GM23338 (cell line): Measurements from ENCODE around the gene FOXP2. TPM values are rescaled to one million over a fixed set of nuclear protein-coding genes. Genes with fewer than 3 reads are reported as not detected.

ENCODE experiments used
- ATAC-seq: fragments of 200-7000 bp; cut with Tn5 transposase; 3 replicates; pipeline ENCODE4 v1.9.1; 2020
- DNase-seq: peaks from one replicate; pipeline ENCODE4 v3.0.0-alpha.2; 2015; ENCODE audit warnings: low spot score
- H2AFZ ChIP-seq: fragments of 200-600 bp; sonication (generic); 2 replicates; pipeline ENCODE4 v1.8.0; 2016; ENCODE audit warnings: antibody characterized with exemption, mild to moderate bottlenecking, moderate library complexity
- H3F3A ChIP-seq: fragments of 200-600 bp; sonication (generic); replicated peaks from 2 replicates; pipeline ENCODE4 v1.8.0; 2017; ENCODE audit warnings: antibody characterized with exemption, mixed run types, low read depth
- H3K27ac ChIP-seq: fragments of 200-600 bp; sonication (generic); 2 replicates; pipeline ENCODE4 v1.6.1; 2016; ENCODE audit warnings: low read depth
- H3K27me3 ChIP-seq: fragments of 200-600 bp; sonication (generic); 2 replicates; pipeline ENCODE4 v1.8.0; 2016; ENCODE audit warnings: mild to moderate bottlenecking, mixed run types, moderate library complexity; ENCODE audit not compliant: insufficient read depth
- H3K36me3 ChIP-seq: fragments of 200-600 bp; sonication (generic); 2 replicates; pipeline ENCODE4 v1.8.0; 2016; ENCODE audit warnings: mild to moderate bottlenecking; ENCODE audit not compliant: insufficient read depth
- H3K4me1 ChIP-seq: fragments of 200-600 bp; sonication (generic); 2 replicates; pipeline ENCODE4 v1.8.0; 2016; ENCODE audit warnings: mild to moderate bottlenecking, moderate library complexity; ENCODE audit not compliant: insufficient read depth
- H3K4me2 ChIP-seq: fragments of 200-600 bp; sonication (generic); 2 replicates; pipeline ENCODE4 v1.7.1; 2017; ENCODE audit warnings: mixed run types
- H3K4me3 ChIP-seq: fragments of 200-600 bp; sonication (generic); 2 replicates; pipeline ENCODE4 v1.6.1; 2016; ENCODE audit warnings: mixed run types
- H3K79me2 ChIP-seq: fragments of 200-600 bp; sonication (generic); replicated peaks from 2 replicates; pipeline ENCODE4 v1.8.0; 2017; ENCODE audit warnings: mild to moderate bottlenecking; ENCODE audit not compliant: insufficient read depth
- H3K9me2 ChIP-seq: fragments of 200-600 bp; sonication (generic); 2 replicates; pipeline ENCODE4 v1.8.0; 2017; ENCODE audit not compliant: insufficient read depth
- H4K20me1 ChIP-seq: fragments of 200-600 bp; sonication (generic); replicated peaks from 2 replicates; pipeline ENCODE4 v1.8.0; 2017; ENCODE audit warnings: mild to moderate bottlenecking; ENCODE audit not compliant: insufficient read depth
- H3K27ac Mint-ChIP-seq: 2 replicates; pipeline ENCODE4 v1.8.0; 2020; ENCODE audit warnings: inconsistent platforms, mild to moderate bottlenecking, moderate library complexity, mixed read lengths
- H3K27me3 Mint-ChIP-seq: 3 replicates; pipeline ENCODE4 v1.8.0; 2022; ENCODE audit warnings: low read depth, mild to moderate bottlenecking, moderate library complexity, mixed read lengths, inconsistent platforms; ENCODE audit not compliant: insufficient read depth, poor library complexity
- H3K36me3 Mint-ChIP-seq: 3 replicates; pipeline ENCODE4 v1.8.0; 2021; ENCODE audit warnings: low read depth, mild to moderate bottlenecking, inconsistent platforms, moderate library complexity, mixed read lengths
- H3K4me1 Mint-ChIP-seq: 3 replicates; pipeline ENCODE4 v1.8.0; 2020; ENCODE audit warnings: mild to moderate bottlenecking, inconsistent platforms, mixed read lengths
- H3K4me3 Mint-ChIP-seq: 3 replicates; pipeline ENCODE4 v1.8.0; 2021; ENCODE audit warnings: moderate library complexity, mild to moderate bottlenecking, inconsistent platforms, mixed read lengths
- H3K9me3 Mint-ChIP-seq: 3 replicates; pipeline ENCODE4 v1.8.0; 2020; ENCODE audit warnings: moderate library complexity, mild to moderate bottlenecking, inconsistent platforms, mixed read lengths
- CREB1 ChIP-seq: fragments of 250-450 bp; sonication (Bioruptor Pico); IDR thresholded peaks from 2 replicates; pipeline ENCODE4 v1.5.0; 2020; ENCODE audit warnings: low read depth, mild to moderate bottlenecking, moderate library complexity
- CTCF ChIP-seq, 2 experiments: fragments of 200-600 bp in 1 of 2; sonication (generic) in 1 of 2; conservative IDR thresholded peaks; 2 replicates each; pipeline versions ENCODE4 v1.5.1 to v1.6.1; 2016 to 2017; ENCODE audit warnings: antibody characterized with exemption in 2 of 2, low read depth in 2 of 2, mild to moderate bottlenecking in 2 of 2, moderate library complexity in 1 of 2
- ETS1 ChIP-seq: IDR thresholded peaks from 2 replicates; pipeline ENCODE4 v1.6.1; 2016; ENCODE audit warnings: antibody characterized with exemption
- JUNB ChIP-seq: IDR thresholded peaks from one replicate; pipeline ENCODE4 v1.6.1; 2016; ENCODE audit warnings: antibody characterized with exemption; ENCODE audit not compliant: unreplicated experiment
- NANOG ChIP-seq: IDR thresholded peaks from 2 replicates; pipeline ENCODE4 v1.6.1; 2016; ENCODE audit warnings: antibody characterized with exemption, borderline replicate concordance
- POLR2AphosphoS5 ChIP-seq: IDR thresholded peaks from 2 replicates; pipeline ENCODE4 v1.6.1; 2016; ENCODE audit warnings: antibody characterized with exemption, low read depth
- STAT1 ChIP-seq: IDR thresholded peaks from one replicate; pipeline ENCODE4 v1.6.1; 2016; ENCODE audit warnings: antibody characterized with exemption; ENCODE audit not compliant: unreplicated experiment
- ZNF114 ChIP-seq: fragments of 250-450 bp; sonication (Bioruptor Pico); IDR thresholded peaks from 2 replicates; pipeline ENCODE4 v1.5.0; 2020; ENCODE audit warnings: mild to moderate bottlenecking, moderate library complexity
- ZNF331 ChIP-seq: fragments of 250-450 bp; sonication (Bioruptor Pico); IDR thresholded peaks from 2 replicates; pipeline ENCODE4 v1.5.0; 2020; ENCODE audit warnings: low read depth, mild to moderate bottlenecking, moderate library complexity
- polyA plus RNA-seq: library from polyadenylated mRNA; unstranded; fragments of >200 nt; fragmentation: Nextera tagmentation; extraction: Ambion mirVana; gene quantifications from 2 replicates; pipeline ENCODE4 v1.2.1, GENCODE V29; 2016
- total RNA-seq: library from RNA; depleted of rRNA; stranded (reverse); fragments of >200 nt; shearing (Covaris generic); gene quantifications from 2 replicates; pipeline ENCODE4 v1.2.3, GENCODE V29; 2014
- TF ChIP-seq, protein P1 (sequence below): IDR thresholded peaks from one replicate; pipeline ENCODE4 v1.6.1; 2018; ENCODE audit warnings: antibody characterized with exemption; ENCODE audit not compliant: unreplicated experiment

Gene FOXP2
- total and polyA plus RNA-seq, 2 experiments from 2014 or later, result 0.03 to 0.24 TPM

DNA sequence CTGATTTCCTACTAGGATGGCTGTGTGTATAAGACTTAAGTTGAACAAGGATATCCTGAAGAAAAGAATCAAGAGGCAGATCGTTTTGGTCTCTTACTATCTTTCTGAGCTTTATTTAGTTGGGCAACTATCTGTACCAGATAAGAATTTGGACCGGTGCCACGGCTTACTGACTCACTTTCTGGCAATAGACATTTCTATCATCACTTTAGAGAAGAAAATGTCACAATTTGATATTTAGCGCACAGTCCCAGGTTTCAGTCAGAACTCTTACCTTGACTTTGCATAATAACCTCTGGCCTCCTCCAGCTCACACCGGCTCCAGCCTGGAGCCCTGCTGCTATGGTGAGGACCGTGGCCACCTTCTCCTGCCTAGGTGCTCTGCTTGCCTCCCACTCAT, 289.1 kb downstream of the FOXP2 start (continued):
- TF ChIP-seq ETS1, result no peak
- no peak for TF ChIP-seq POLR2AphosphoS5
- no peak for TF ChIP-seq CTCF (conservative IDR thresholded peaks at IDR 0.05; ENCODE audit: low read depth in 2 of 2)

DNA sequence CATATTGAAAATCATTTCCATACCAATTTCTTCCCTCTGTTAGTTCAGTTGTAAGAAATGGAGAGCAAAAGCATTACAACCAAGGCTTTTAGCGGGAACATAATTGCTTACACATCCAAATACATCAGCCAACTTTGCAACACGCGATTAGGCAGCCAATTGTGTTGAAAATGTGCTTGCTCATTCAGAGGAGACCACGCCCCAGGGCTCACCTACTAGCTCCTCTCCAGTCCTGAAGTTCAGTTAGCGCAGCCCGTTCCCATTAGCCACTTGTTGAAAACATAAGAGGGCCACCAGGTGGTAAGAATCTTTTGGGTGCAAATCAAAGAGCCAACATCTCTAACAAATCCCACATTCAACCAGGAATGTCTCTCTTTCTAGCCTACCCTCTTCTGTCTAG, 294.0 kb downstream of the FOXP2 start:
- Histone ChIP-seq H3K4me3 (no peak overlapping the region), H3K4me1 (peaks cover 48% of the 10 kb centered on the region), H2AFZ (no peak overlapping the region), H3K36me3 (no peaks in the 10 kb centered on the region), H3F3A (no peaks in the 10 kb centered on the region), H3K9me2 (peaks cover 3% of the 10 kb centered on the region; the same call in 1 of the 2 replicates), H3K27ac (no peak overlapping the region), H3K27me3 (0 out of 2 replicates have a peak, but pooled peaks cover 3% of the 10 kb centered on the region), H4K20me1 (no peaks in the 10 kb centered on the region), H3K79me2 (no peaks in the 10 kb centered on the region), H3K4me2 (peak overlapping the region; percentile 68; the same call in 1 of the 2 replicates)
- Mint-ChIP-seq H3K9me3 (no peaks in the 10 kb centered on the region), H3K27ac (no peak overlapping the region), H3K4me1 (peaks cover 37% of the 10 kb centered on the region), H3K27me3 (peaks cover 10% of the 10 kb centered on the region), H3K36me3 (no peaks in the 10 kb centered on the region), H3K4me3 (no peak overlapping the region)
- ATAC-seq (peak; percentile 87), DNase-seq (peak; percentile 82)
- TF ChIP-seq STAT1, result no peak
- TF ChIP-seq ETS1, result no peak
- TF ChIP-seq CREB1 (CRISPR knock-in tag), result no peak
- TF ChIP-seq CTCF (conservative IDR thresholded peaks at IDR 0.05; ENCODE audit: low read depth in 2 of 2), result 0 out of 4 replicates have a peak, but pooled peaks of 1 of the 2 experiments have one; percentile 20
- no peak for TF ChIP-seq ZNF114 (CRISPR knock-in tag)
- TF ChIP-seq, protein P1, sequence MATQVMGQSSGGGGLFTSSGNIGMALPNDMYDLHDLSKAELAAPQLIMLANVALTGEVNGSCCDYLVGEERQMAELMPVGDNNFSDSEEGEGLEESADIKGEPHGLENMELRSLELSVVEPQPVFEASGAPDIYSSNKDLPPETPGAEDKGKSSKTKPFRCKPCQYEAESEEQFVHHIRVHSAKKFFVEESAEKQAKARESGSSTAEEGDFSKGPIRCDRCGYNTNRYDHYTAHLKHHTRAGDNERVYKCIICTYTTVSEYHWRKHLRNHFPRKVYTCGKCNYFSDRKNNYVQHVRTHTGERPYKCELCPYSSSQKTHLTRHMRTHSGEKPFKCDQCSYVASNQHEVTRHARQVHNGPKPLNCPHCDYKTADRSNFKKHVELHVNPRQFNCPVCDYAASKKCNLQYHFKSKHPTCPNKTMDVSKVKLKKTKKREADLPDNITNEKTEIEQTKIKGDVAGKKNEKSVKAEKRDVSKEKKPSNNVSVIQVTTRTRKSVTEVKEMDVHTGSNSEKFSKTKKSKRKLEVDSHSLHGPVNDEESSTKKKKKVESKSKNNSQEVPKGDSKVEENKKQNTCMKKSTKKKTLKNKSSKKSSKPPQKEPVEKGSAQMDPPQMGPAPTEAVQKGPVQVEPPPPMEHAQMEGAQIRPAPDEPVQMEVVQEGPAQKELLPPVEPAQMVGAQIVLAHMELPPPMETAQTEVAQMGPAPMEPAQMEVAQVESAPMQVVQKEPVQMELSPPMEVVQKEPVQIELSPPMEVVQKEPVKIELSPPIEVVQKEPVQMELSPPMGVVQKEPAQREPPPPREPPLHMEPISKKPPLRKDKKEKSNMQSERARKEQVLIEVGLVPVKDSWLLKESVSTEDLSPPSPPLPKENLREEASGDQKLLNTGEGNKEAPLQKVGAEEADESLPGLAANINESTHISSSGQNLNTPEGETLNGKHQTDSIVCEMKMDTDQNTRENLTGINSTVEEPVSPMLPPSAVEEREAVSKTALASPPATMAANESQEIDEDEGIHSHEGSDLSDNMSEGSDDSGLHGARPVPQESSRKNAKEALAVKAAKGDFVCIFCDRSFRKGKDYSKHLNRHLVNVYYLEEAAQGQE, result no peak
- no peak for TF ChIP-seq JUNB
- no peak for TF ChIP-seq ZNF331 (CRISPR knock-in tag)
- TF ChIP-seq NANOG, result no peak
